Measurements from ENCODE around the gene CCN6.

CCN6 gene

GRCh38 chr6:112054001-112054400, at the start of gene CCN6:
Gene CCN6, plus strand, starts transcription at chr6:112054104. Its CDS starts 254 bp downstream, at chr6:112054358.
- no peak for DNase-seq (ENCODE audit: low read depth, low spot score)

GRCh38 chr6:112004201-112005012, 49.5 kb upstream of the CCN6 start:
- DNase-seq (ENCODE audit: low read depth, low spot score): no peak

- no peak for DNase-seq (ENCODE audit: low read depth, low spot score)
These were observed 48.9 kb upstream of the CCN6 start for GRCh38 chr6:112005013-112005371.

GRCh38 chr6:112007254-112007653, 46.6 kb upstream of the CCN6 start:
- no peak for DNase-seq (ENCODE audit: low read depth, low spot score)

- no peak for DNase-seq (ENCODE audit: low read depth, low spot score)
These were observed 46.1 kb upstream of the CCN6 start for GRCh38 chr6:112007805-112008204.

GRCh38 chr6:112008482-112008881, 45.4 kb upstream of the CCN6 start:
- DNase-seq (ENCODE audit: low read depth, low spot score): no peak

- no peak for DNase-seq (ENCODE audit: low read depth, low spot score)
These were observed 43.6 kb upstream of the CCN6 start for GRCh38 chr6:112010328-112010727.

- no peak for DNase-seq (ENCODE audit: low read depth, low spot score)
These were observed 40.9 kb upstream of the CCN6 start for GRCh38 chr6:112013051-112013450.

- no peak for DNase-seq (ENCODE audit: low read depth, low spot score)
These were observed 39.4 kb upstream of the CCN6 start for GRCh38 chr6:112014483-112014882.

- no peak for DNase-seq (ENCODE audit: low read depth, low spot score)
These were observed 38.2 kb upstream of the CCN6 start for GRCh38 chr6:112015725-112016124.

GRCh38 chr6:112016320-112016719, 37.6 kb upstream of the CCN6 start:
- DNase-seq (ENCODE audit: low read depth, low spot score): no peak

GRCh38 chr6:112017169-112017568, 36.7 kb upstream of the CCN6 start:
- DNase-seq (ENCODE audit: low read depth, low spot score): no peak

GRCh38 chr6:112017760-112018537, 36.0 kb upstream of the CCN6 start:
- no peak for DNase-seq (ENCODE audit: low read depth, low spot score)

- no peak for DNase-seq (ENCODE audit: low read depth, low spot score)
These were observed 35.1 kb upstream of the CCN6 start for GRCh38 chr6:112018619-112019416.

GRCh38 chr6:112019589-112019988, 34.3 kb upstream of the CCN6 start:
- DNase-seq (ENCODE audit: low read depth, low spot score): no peak

- no peak for DNase-seq (ENCODE audit: low read depth, low spot score)
These were observed 32.1 kb upstream of the CCN6 start for GRCh38 chr6:112021691-112022310.

- no peak for DNase-seq (ENCODE audit: low read depth, low spot score)
These were observed 31.2 kb upstream of the CCN6 start for GRCh38 chr6:112022749-112023148.

GRCh38 chr6:112024464-112024863, 29.4 kb upstream of the CCN6 start:
- DNase-seq (ENCODE audit: low read depth, low spot score): no peak

GRCh38 chr6:112026933-112027332, 27.0 kb upstream of the CCN6 start:
- no peak for DNase-seq (ENCODE audit: low read depth, low spot score)

GRCh38 chr6:112027942-112028674, 25.8 kb upstream of the CCN6 start:
- DNase-seq (ENCODE audit: low read depth, low spot score): no peak
